Colonic mucosa (tissue), 4 donors: ENCODE measurements around the gene THADA. TPM values are rescaled to one million over a fixed set of nuclear protein-coding genes. Genes with fewer than 3 reads are reported as not detected.

Experiments
- DNase-seq: peaks from one replicate; pipeline ENCODE4 v3.0.0-alpha.2; 2020
- H3K27ac ChIP-seq: fragments of 200-600 bp; one replicate; pipeline ENCODE4 v1.8.0; 2021
- H3K27me3 ChIP-seq: fragments of 200-600 bp; one replicate; pipeline ENCODE4 v1.8.0; 2021
- H3K36me3 ChIP-seq: fragments of 200-600 bp; one replicate; pipeline ENCODE4 v1.8.0; 2021
- H3K4me1 ChIP-seq: fragments of 200-600 bp; one replicate; pipeline ENCODE4 v1.8.0; 2021; ENCODE audit warnings: mild to moderate bottlenecking
- H3K4me3 ChIP-seq: fragments of 200-600 bp; one replicate; pipeline ENCODE4 v1.8.0; 2021
- H3K9ac ChIP-seq, 2 donors: one replicate each; pipeline ENCODE4 v1.7.0; 2013; ENCODE audit warnings: control low read depth in 2 of 2, low read depth in 2 of 2, low read length in 2 of 2
- H3K9me3 ChIP-seq: fragments of 200-600 bp; one replicate; pipeline ENCODE4 v1.8.0; 2021
- CTCF ChIP-seq: fragments of 200-600 bp; IDR thresholded peaks from one replicate; pipeline ENCODE4 v1.8.0; 2022; ENCODE audit warnings: antibody characterized with exemption, mild to moderate bottlenecking
- intact Hi-C: fragments of 100-400 bp; cut with DNase I; formaldehyde crosslinking; loops from one replicate; pipeline ENCODE4 v1.14.1; 2022
- total RNA-seq, 2 donors: library from RNA; stranded (reverse); fragmentation: NEBNext Ultra II Directional in 1 of 2; extraction: Animal tissue kit (Norgen Biotek cat#: 25700) in 1 of 2; gene quantifications; one replicate each; pipeline ENCODE4 v1.2.1, GENCODE V29; 2021
- donor health status: healthy.
- donor health status: DM: no; HTN: no; CAD: no.
- donor health status: DM: no; HTN: no; CAD: no.

Gene THADA
- total RNA-seq, 2 donors from 2014 or later: 14.6 to 31.4 TPM

GRCh38 chr2:43518718-43519117 lies 77.1 kb downstream of the THADA start:
- intact Hi-C loops: no loop called here
- no peak for TF ChIP-seq CTCF
- no peak overlapping the region for H3K9ac ChIP-seq
- no peak overlapping the region for H3K4me3 ChIP-seq
- H3K4me1 ChIP-seq: no peaks in the 10 kb centered on the region
- H3K27me3 ChIP-seq: no peaks in the 10 kb centered on the region
- no peaks in the 10 kb centered on the region for H3K9me3 ChIP-seq
- H3K36me3 ChIP-seq: no peaks in the 10 kb centered on the region
- H3K27ac ChIP-seq: peak overlapping the region; percentile 58
- DNase-seq: no peak

GRCh38 chr2:43518181-43518580 lies 77.7 kb downstream of the THADA start:
- H3K4me1 ChIP-seq: no peaks in the 10 kb centered on the region
- no peak overlapping the region for H3K9ac ChIP-seq
- H3K27ac ChIP-seq: peak overlapping the region; percentile 58
- DNase-seq: no peak
- no peak for TF ChIP-seq CTCF
- H3K4me3 ChIP-seq: no peak overlapping the region
- intact Hi-C loops: no loop called here
- no peaks in the 10 kb centered on the region for H3K36me3 ChIP-seq
- no peaks in the 10 kb centered on the region for H3K27me3 ChIP-seq
- no peaks in the 10 kb centered on the region for H3K9me3 ChIP-seq

GRCh38 chr2:43515807-43516497 lies 79.9 kb downstream of the THADA start:
- H3K27me3 ChIP-seq: no peaks in the 10 kb centered on the region
- no peak overlapping the region for H3K4me3 ChIP-seq
- H3K9ac ChIP-seq: no peak overlapping the region
- DNase-seq: no peak
- intact Hi-C loops: no loop called here
- no peak for TF ChIP-seq CTCF
- no peaks in the 10 kb centered on the region for H3K4me1 ChIP-seq
- no peak overlapping the region for H3K27ac ChIP-seq
- H3K36me3 ChIP-seq: no peaks in the 10 kb centered on the region
- H3K9me3 ChIP-seq: no peaks in the 10 kb centered on the region

- no peaks in the 10 kb centered on the region for H3K27me3 ChIP-seq
- no peak for DNase-seq
- intact Hi-C loops: no loop called here
- no peaks in the 10 kb centered on the region for H3K36me3 ChIP-seq
- H3K27ac ChIP-seq: no peak overlapping the region
- TF ChIP-seq CTCF: no peak
- no peak overlapping the region for H3K9ac ChIP-seq
- H3K4me3 ChIP-seq: no peak overlapping the region
- H3K9me3 ChIP-seq: no peaks in the 10 kb centered on the region
- H3K4me1 ChIP-seq: no peaks in the 10 kb centered on the region
These were observed 80.6 kb downstream of the THADA start for GRCh38 chr2:43515248-43515647.

- Histone ChIP-seq H3K4me1 (no peaks in the 10 kb centered on the region), H3K36me3 (no peaks in the 10 kb centered on the region), H3K4me3 (no peak overlapping the region), H3K9ac (no peak overlapping the region), H3K27ac (no peak overlapping the region), H3K9me3 (no peaks in the 10 kb centered on the region), H3K27me3 (no peaks in the 10 kb centered on the region)
- DNase-seq: no peak
- TF ChIP-seq CTCF: no peak
- intact Hi-C loops: no loop called here
These were observed 82.0 kb downstream of the THADA start for GRCh38 chr2:43513796-43514195.
